Testis (tissue), 3 donors: ENCODE data around the gene TMEM242. TPM values are rescaled to one million over a fixed set of nuclear protein-coding genes. Genes with fewer than 3 reads are reported as not detected.

Experiments used
- DNase-seq: peaks from one replicate; pipeline ENCODE4 v3.0.0-alpha.2; 2019
- H3K27ac ChIP-seq, 2 donors: fragments of 200-600 bp; sonication (generic); one replicate each; pipeline ENCODE4 v1.5.1; 2019
- H3K27me3 ChIP-seq: fragments of 200-600 bp; sonication (generic); one replicate; pipeline ENCODE4 v1.5.1; 2019
- H3K36me3 ChIP-seq: fragments of 200-600 bp; sonication (generic); one replicate; pipeline ENCODE4 v1.5.1; 2017; ENCODE audit warnings: low read depth; ENCODE audit errors: missing control alignments
- H3K4me1 ChIP-seq: fragments of 200-600 bp; sonication (generic); one replicate; pipeline ENCODE4 v1.5.1; 2019
- H3K4me3 ChIP-seq, 2 donors: fragments of 200-600 bp; sonication (generic); one replicate each; pipeline ENCODE4 v1.5.1; 2017 to 2019
- H3K9me3 ChIP-seq: fragments of 200-600 bp; sonication (generic); one replicate; pipeline ENCODE4 v1.5.1; 2017
- CTCF ChIP-seq, 3 experiments: fragments of 450-650 bp in 2 of 3; fragments of 200-600 bp in 1 of 3; sonication (generic) in 1 of 3; IDR thresholded peaks; one replicate each; pipeline ENCODE4 v1.5.1; 2016 to 2019; ENCODE audit warnings: antibody characterized with exemption in 3 of 3, mild to moderate bottlenecking in 2 of 3, moderate library complexity in 1 of 3
- POLR2A ChIP-seq: fragments of 450-650 bp; IDR thresholded peaks from one replicate; pipeline ENCODE4 v1.6.1; 2017; ENCODE audit warnings: antibody characterized with exemption, mild to moderate bottlenecking, moderate library complexity
- WGBS, 2 donors: methylation state at CpG; one replicate each; pipeline ENCODE4 v1.1.5; 2018; 5-methylcytosine and 5-hydroxymethylcytosine counted together
- intact Hi-C: fragments of 100-400 bp; cut with DNase I; formaldehyde crosslinking; loops from one replicate; pipeline ENCODE4 v1.15.1; 2023; ENCODE audit warnings: low total_unique reads
- polyA plus RNA-seq: library from polyadenylated mRNA; stranded (reverse); fragments of 350-450 nt; fragmentation: Illumina TruSeq; extraction: RNeasy Lipid Tissue Mini Kit (QIAGEN cat#74804); gene quantifications from one replicate; pipeline ENCODE4 v1.2.3, GENCODE V29; 2014; ENCODE audit warnings: low read depth, low replicate concordance; ENCODE audit not compliant: insufficient read depth
- total RNA-seq, 2 donors: library from RNA; depleted of rRNA; stranded (reverse); fragments of >200 nt; gene quantifications; one replicate each; pipeline ENCODE4 v1.2.3, GENCODE V29; 2016

TMEM242 gene
- total and polyA plus RNA-seq, 3 donors from 2014 or later = 8.9 to 11.9 (median 10.3) TPM

GRCh38 chr6:157276134-157276532 lies 47.2 kb downstream of the TMEM242 start:
- intact Hi-C loops = loop anchor here (10.0 kb wide), 1 partner anchor 241 kb away; no protein-coding TSS in a partner anchor
- WGBS, 2 donors = 83 to 85% methylated on average over 3 of the region's 3 CpGs
- H3K9me3 ChIP-seq = no peaks in the 10 kb centered on the region
- no peak overlapping the region for H3K27ac ChIP-seq
- peaks cover 3% of the 10 kb centered on the region for H3K4me1 ChIP-seq
- TF ChIP-seq CTCF (IDR thresholded peaks at IDR 0.05) (no peak), POLR2A (no peak)
- no peaks in the 10 kb centered on the region for H3K36me3 ChIP-seq
- H3K27me3 ChIP-seq = no peaks in the 10 kb centered on the region
- H3K4me3 ChIP-seq = no peak overlapping the region
- DNase-seq = no peak

- intact Hi-C loops = loop anchor here (10.0 kb wide), 1 partner anchor 240 kb away; no protein-coding TSS in a partner anchor
- no peaks in the 10 kb centered on the region for H3K27me3 ChIP-seq
- H3K4me1 ChIP-seq = peaks cover 6% of the 10 kb centered on the region
- H3K36me3 ChIP-seq = no peaks in the 10 kb centered on the region
- peak overlapping the region; percentile 60 to 65 for H3K4me3 ChIP-seq
- peak; percentile 73 for DNase-seq
- H3K9me3 ChIP-seq = no peaks in the 10 kb centered on the region
- WGBS, 2 donors = 0 to 1% methylated on average over 11 to 69 of the region's 93 CpGs
- TF ChIP-seq POLR2A (no peak), CTCF (IDR thresholded peaks at IDR 0.05) (peak; percentile 79 to 94 (median 94))
- H3K27ac ChIP-seq = peak overlapping the region; percentile 75 to 88
These were observed 48.7 kb downstream of the TMEM242 start for GRCh38 chr6:157274471-157275226.

DNA sequence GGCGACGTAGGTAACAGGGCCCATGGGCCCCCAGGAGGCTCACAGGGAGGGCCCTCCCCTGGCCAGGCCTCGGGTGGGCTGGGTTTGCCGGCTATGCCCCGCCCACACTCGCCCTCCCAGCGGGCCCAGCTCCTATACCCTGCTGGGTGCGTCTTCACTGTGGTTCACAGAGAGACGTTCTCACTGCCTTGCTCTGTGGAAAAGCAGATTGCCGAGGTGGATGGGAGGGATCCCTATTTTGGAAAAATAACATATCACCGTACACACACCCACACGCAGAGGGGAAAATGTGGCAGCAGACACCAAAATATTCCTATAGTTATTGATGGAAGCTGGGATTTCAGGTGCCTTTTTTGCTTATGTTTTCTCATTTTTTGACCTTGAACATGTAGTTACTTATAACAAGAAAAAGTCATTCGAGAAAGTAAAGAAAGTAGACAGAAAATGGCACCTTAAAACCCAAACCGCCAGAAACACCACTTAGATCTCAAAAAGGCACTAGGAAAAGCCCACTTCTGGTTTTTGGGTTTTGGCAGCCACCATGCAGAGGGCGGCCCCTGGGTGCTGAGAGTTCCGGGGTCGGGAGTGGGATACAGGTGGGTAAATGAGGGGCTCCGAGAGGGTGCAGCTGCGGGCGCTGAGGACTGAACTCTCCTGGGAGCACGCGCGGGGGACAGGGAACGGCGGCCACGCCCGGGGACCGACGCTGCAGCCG lies 49.4 kb downstream of the TMEM242 start:
- TF ChIP-seq CTCF (IDR thresholded peaks at IDR 0.05) = no peak
- TF ChIP-seq POLR2A = no peak
- peaks cover 13% of the 10 kb centered on the region for H3K4me1 ChIP-seq
- no peaks in the 10 kb centered on the region for H3K36me3 ChIP-seq
- H3K9me3 ChIP-seq = no peaks in the 10 kb centered on the region
- H3K27ac ChIP-seq = peak overlapping the region; percentile 75 to 88
- DNase-seq = peak; percentile 40
- H3K27me3 ChIP-seq = no peaks in the 10 kb centered on the region
- 19 to 31% methylated on average over 15 to 30 of the region's 30 CpGs for WGBS, 2 donors
- intact Hi-C loops = loop anchor here (10.0 kb wide), 1 partner anchor 239 kb away; no protein-coding TSS in a partner anchor
- peak overlapping the region; percentile 60 to 65 for H3K4me3 ChIP-seq

DNA sequence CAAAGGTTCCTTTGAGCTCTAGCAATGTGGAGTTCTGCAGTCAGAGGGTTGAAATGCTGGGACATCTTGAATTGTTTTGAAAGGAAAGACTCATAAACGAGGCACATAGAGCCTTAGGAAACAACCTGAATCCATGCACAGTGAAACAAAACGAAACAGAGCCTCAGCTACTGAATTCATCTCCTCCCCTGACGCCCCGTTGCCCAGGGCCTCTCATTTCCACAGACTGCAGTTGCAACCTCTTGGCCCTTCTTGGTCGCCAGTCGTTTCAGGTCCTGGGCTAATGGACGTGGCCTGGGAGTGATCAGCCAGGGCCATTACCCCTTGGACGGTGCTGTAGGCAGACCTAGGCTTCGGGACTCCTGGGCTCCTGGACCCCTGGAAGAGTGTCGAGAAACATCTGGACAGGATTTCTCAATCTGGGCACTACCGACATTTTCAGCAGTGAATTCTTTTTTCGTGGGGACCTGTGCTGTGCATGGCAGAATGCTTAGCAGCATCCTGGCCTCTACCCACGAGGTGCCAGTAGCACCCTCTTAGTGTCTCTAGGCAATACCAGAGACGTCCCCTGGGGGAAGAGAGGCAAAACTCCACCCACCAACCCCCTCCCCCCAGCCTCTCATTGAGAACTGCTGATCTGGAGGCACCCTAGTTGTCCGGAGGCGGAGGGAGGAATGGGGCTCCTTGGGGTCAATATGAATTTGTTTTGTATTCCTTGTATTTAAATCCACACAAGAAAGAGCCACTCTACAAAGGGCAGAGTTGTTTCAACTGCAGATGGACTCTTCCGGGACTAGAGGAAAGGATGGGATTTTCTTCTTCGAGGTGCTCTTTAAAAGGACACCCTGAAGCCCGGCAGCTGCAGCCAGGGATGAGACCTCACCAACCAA lies 50.2 kb downstream of the TMEM242 start:
- no peak for DNase-seq

More for the DNA sequence above, 50.2 kb downstream of the TMEM242 start:
- no peak for TF ChIP-seq CTCF (IDR thresholded peaks at IDR 0.05)
- no peak for TF ChIP-seq POLR2A
- no peaks in the 10 kb centered on the region for H3K9me3 ChIP-seq
- no peak overlapping the region for H3K4me3 ChIP-seq
- no peaks in the 10 kb centered on the region for H3K27me3 ChIP-seq
- intact Hi-C loops = loop anchor here (10.0 kb wide), 1 partner anchor 238 kb away; no protein-coding TSS in a partner anchor
- no peaks in the 10 kb centered on the region for H3K36me3 ChIP-seq
- H3K4me1 ChIP-seq = peaks cover 20% of the 10 kb centered on the region
- peak overlapping the region; percentile 75 to 88 for H3K27ac ChIP-seq
- 50 to 59% methylated on average over 11 to 19 of the region's 19 CpGs for WGBS, 2 donors
